Hematopoietic multipotent progenitor cell treated with erythropoietin and hydrocortisone succinate and interleukin-3 and kit ligand, for 4 days (in vitro differentiated cells): ENCODE data around the gene TASP1.
A peak's percentile ranks its signal among the peaks of the same experiment; 100 is the strongest.
"Not testable (repeated sequence)": the region's sequence is repeated elsewhere in the genome, so short reads cannot be mapped to it uniquely, and the experiment has no call there.

Experiments used
- DNase-seq: peaks from one replicate; pipeline ENCODE4 v3.0.0-alpha.2; 2015

TASP1 gene

DNA sequence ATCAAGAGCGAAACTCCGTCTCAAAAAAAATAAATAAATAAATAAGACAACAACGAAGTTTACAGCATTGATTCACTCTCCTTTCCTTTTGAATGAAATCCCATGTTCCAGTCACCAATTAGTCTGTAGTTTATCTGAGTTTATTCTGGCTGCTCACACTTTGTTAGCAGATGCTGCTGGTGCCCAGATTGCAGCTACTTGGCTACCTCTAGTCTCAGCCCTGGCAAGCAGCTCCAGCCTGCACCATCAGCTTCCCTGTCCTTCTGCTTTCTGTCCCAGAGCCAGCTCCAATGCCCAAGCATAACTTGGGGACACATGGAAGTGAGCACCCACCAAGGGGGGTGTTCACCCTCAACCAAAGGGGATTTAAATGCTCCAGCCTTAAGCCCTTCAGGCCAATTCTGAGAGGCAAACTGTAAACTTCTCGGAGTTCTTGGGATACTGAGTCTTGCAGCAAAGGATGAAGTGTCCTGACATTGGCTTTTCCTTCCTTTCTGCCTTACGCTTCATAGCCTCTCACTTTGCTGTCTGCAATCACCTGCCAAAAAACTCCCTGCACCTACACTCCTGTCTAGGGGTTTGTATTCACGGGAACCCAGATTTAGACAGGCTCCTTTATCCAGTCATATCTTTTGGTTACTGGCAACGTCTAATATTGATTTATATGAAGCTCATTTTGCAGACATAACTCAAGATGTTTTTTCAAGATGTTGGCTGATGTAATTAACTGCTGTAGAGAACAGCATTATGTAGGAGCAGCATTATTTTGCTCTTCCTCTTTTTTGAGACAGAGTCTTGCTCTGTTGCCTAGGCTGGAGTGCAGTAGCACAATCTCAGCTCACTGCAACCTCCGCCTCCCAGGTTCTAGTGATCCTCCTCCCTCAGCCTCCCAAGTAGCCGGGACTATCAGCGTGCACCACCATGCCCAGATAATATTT lies 9.8 kb upstream of the TASP1 start:
- DNase-seq, result no peak

DNA sequence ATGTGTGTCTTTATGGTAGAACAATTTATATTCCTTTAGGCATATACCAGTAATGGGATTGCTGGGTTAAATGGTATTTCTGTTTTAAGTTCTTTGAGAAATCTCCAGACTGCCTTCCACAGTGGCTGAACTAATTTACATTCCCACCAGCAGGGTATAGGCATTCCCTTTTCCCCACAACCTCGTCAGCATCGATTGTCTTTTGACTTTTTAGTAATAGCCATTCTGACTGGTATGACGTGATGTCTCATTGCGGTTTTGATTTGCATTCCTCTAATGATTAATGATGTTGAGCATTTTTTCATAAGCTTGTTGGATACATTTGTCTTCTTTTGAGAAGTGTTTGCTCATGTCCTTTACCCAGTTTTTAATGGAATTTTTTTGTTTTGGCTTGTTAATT lies 5.3 kb upstream of the TASP1 start:
- DNase-seq, result no peak

DNA sequence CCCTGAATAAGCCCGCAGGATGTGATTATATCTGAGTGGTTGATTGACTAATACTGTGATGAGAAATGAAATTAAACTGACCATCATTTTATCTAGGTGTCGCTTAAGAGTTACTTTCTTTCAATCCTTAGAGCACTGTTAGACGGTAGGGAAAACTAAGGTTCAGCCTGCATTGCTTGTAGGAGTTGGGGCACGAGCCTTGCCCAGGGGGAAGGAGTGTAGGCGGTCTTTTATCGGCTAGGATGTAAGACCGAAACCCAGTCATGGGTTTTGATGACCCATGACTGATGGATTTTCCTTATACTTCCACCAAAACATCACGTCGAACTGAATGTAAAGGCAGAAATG lies 392 bp upstream of the TASP1 start:
- no peak for DNase-seq

DNA sequence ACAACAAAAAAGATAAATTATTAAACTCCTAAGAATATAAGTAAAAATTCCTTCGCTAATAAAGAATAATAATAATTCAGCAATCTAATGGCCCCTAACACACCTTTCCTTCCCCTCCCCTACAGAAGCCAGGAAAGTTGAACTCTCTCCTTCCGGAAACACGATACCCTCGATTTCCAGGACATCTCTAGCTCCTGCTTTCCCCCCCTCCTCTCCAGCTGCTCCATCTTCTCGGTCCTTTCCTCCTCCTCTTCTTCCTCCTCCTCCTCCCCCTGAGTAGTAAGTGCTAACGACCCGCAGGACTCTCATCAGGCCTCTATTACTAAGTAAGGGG lies 603 bp downstream of the TASP1 start:
- no peak for DNase-seq

DNA sequence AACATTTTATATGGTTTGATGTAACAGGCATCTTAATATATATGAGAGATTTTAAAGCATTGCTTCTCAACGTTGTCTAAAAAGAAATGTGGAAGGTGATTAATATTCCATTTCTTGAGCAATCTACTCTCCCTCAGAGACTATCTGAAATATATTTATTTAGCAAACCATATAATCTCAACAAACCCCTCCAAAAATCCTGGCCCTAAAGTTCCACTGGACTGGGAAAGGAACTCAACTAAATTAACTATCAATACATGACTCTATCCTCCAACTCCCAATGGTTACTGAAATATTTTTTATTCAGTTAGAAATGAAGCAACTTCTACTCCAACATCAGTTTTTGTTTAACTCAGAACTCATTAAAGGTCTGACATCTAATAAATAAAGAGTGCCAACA lies 6.3 kb downstream of the TASP1 start:
- no peak for DNase-seq

DNA sequence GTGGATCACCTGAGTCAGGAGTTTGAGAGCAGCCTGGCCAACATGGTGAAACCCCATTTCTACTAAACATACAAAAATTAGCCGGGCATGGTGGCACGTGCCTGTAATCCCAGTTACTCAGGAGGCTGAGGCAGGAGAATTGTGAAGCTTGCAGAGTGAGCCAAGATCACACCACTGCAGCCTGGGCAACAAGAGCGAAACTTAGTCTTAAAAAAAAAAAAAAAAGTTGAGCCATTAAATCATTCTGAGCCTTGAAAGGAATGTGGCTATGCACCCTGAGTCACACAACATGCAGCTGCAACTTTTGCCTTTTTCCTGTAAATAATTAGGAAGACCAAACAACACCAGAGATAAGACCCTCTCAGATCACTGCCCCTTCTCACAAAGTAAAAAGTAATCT lies 11.2 kb downstream of the TASP1 start:
- not testable (repeated sequence) for DNase-seq

DNA sequence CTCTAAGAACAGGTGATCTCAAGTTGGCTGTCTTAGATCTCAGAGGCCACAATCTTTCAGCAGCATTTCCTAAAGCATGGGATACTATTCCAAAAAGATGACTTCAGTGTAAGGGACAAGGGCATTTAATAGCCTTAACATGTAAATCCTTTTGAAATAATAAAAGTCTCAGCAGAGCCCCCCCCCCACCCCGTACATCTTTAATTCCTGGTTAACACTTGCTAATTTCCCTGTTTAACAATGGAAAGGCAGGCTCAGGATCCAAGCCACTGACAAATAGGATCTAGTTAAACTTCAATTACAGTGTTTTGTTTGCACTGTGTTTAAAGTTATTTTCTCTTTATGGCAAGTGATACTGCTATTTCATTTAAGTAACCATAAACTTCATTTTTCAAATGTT lies 12.0 kb downstream of the TASP1 start:
- no peak for DNase-seq

DNA sequence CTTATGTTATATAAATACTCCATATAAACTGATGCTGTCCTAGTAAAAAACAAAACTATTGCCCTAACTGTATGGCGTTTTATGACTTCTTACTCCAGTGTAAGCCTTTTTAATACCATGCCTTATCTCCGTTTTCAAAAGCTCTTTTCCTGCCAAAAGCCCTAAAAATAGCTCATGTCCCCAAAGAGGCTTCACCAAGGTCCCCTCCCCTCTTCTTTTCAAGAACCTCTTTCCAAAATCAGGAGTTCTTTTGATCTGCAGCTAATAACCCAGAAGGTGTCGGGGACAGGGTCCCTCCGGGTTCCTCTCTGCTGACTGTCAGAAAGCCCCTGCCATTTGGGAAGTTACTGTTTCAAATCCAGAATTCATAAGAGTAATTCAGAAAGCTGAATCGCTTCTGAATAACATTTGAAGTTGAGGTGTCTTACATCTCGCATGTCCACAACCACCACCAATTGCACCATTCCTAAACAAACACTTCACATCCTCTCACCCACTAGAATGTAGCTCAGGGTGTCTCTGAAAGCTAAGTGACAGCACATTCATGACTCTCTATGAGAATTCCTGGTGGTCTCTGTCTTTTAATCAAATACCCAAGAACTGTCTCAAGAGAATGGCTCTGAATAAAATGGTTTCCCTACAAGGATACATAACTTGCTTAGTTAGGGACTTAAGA lies 13.3 kb downstream of the TASP1 start:
- DNase-seq, result no peak

DNA sequence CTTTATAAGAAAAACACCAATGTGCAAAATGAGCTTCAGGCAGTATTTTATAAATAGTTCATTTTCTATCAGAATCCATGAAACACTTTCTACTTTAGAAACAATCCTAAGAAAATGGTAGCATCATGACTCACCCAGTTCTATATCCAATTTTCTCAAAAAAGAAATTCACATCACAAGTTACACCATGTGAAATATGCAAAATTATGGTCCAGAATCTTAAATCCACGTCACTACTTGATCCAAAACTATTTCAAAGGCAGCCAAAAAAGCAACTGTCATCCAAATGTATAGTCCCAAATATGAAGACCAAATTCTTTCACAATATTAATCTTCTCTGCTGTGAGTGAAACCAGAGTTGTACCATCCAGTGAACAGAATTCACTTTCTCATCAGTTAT lies 19.3 kb downstream of the TASP1 start:
- not testable (repeated sequence) for DNase-seq

DNA sequence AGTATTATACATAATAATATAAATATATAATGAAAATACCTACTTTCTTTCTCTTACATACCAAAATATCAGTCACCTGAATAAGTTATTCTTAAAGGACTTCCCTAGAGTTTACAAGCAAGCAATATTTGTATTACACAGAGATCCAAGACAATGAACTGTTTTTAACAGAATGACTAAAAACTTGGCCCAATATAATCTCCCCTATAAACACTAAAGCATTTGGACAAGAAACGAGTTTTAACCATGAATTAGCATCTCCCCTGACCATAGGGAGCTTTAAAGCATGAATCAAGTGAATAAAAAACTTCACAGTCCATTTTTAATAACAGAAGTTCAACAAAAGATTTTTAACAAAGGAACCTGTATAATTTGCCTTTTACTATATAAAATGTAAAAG lies 20.3 kb downstream of the TASP1 start:
- not testable (repeated sequence) for DNase-seq

DNA sequence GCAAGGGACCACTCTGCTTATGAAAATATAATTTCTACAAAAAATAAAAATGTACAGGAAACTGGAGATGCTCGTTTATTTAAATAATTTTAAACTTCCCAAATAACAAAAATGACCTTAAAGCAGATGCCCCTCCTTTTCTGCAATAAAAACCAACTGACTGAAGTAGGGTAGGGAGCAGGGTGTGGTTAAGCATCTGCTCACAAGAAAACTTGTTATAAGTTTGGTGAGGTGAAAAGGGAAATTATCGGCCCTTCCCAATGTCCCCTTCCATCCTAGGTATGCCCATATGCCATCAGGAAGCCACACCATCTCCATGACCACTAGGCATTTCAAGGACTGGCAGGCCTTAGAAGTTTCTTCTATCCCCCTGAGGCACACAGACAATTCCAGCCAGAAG lies 21.1 kb downstream of the TASP1 start:
- not testable (repeated sequence) for DNase-seq

DNA sequence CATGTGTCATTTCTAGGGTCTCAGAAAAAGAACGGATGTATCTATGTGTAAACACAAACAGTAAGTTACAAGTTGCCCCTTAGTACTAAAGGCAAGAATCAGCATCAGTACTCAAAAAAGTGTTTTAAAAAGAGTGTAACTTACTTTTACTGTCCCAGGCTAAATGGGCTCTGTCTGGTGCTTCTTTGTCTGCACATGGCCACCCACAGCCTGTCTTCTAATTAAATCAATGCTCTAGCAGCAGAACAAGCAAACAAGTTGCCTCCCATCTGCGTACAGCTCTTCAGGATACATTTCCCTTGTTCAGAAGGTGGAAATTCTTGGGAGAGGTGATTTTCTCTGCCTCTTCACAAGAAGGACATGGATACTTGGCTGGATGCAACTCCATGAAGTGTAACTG lies 22.0 kb downstream of the TASP1 start:
- DNase-seq, result not testable (repeated sequence)

DNA sequence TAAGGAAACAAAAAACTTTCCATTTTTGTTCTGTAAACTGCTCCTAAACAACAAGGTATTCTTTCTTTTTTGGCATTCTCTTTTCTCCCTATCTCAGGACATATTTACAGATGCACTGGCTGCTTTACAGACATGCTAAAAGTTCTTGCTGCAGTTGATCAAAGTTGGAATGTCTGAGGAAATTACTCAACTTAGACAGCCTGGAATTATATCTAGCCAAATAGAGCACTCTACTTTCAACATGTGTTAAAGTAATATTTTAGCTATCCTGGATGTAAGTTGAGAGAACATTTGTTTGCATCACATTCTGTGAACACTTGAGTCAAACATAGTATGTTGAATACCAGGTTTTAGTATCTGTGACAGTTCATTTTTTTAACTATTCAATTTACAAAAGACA lies 24.8 kb downstream of the TASP1 start:
- DNase-seq, result no peak

DNA sequence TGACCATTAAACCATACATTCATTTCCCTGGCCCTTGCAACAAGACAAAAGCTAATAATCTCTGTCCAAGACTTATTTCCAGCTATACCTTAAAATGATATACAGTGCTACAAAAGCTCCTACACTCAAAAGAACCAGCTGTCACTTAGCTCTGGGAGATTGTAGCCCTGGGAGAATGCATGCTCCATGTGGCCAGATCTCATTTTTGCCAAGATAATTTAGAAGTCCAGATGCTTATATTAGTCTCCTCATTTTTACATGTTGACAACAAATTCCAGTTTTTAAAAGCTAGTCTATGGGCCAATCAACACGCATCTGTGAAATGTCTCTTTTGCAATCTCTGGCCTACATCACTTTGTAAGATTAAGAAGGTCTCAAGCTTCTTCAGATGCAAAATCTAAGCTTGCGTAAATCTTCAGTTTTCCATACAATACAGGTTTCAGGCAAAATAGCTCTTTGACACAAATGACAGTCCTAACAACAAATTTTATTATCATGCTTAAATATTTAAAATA lies 27.1 kb downstream of the TASP1 start:
- DNase-seq, result no peak

DNA sequence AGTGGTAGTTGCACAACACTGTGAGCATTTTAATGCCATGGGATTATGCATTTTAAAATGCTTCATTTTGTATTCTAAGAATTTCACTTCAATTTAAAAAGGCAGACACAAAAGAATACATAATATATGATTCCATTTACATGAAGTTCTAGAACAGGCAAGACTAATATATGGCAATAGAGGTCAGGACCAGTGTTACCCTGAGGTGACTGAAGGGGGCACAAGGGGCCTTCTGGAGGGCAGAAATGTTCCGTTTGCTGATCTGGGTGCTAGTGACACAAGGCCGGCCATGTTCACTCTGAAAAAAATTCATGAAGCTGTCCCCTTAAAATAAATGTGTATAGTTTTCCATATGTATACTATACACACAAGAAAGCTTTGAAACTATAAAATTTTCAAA lies 28.5 kb downstream of the TASP1 start:
- DNase-seq, result peak; percentile 47

DNA sequence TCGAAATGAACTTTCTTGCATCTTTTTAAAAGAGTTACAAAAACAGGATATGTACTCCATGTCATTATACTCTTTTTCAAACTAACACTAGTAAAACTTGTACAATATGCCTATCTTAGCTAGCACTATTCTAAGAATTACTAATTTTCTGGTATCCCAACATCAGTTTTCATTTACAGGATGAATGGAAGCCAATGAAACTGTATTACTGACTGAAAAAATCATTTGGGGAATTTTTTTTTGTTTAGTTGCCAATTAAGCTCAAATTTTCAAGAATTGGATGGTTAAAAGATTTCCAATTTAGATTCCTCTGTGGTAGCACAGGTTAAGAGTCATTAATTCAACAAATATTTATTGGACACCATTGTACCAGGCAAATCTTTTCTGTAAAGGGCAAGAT lies 30.7 kb downstream of the TASP1 start:
- no peak for DNase-seq

DNA sequence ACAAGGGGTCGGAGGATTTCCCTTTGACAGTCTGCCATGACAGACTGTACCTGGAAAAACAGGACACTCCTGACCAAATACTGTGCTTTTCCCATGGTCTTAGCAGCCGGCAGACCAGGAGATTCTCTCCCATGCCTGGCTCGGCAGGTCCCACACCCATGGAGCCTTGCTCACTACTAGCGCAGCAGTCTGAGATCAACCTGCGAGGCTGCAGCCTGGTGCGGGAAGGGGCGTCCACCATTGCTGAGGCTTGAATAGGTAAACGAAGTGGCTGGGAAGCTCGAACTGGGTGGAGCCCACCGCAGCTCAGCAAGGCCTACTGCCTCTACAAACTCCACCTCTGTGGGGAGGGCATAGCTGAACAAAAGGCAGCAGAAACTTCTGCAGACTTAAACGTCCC lies 45.3 kb downstream of the TASP1 start:
- DNase-seq, result not testable (repeated sequence)

DNA sequence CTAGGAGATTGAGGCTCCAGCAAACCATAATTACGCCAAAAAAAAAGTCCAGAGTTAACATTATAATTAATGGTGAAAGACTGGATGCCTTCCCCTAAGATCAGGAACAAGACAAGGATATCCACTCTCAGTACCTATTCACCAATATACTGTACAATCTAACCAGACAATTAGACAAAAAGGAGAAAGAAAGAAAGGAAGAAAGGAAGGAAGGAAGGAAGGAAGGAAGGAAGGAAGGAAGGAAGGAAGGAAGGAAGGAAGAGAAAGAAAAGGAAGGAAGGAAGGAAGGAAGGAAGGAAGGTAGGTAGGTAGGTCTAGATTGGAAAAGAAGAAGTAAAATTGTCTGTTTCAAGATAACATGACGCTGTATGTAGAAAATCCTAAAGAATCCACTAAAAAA lies 50.7 kb downstream of the TASP1 start:
- DNase-seq, result no peak

DNA sequence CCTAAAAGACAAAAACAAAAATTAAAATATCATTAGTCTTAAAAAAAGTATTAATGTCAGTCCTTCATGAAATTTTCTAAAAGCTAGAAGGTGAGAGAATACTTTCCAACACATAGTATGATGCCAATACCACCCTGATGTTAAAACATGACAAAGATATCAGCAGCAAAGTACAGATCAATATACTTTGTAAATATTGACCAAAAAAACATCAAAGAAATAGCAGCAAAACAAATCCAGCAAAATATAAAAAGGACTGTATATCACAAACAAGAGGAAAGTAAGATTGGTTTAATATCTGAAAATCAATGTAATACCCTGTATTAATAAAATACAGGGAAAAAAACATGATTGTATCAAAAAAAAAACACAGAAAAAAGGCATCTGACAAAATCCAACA lies 51.4 kb downstream of the TASP1 start:
- no peak for DNase-seq

DNA sequence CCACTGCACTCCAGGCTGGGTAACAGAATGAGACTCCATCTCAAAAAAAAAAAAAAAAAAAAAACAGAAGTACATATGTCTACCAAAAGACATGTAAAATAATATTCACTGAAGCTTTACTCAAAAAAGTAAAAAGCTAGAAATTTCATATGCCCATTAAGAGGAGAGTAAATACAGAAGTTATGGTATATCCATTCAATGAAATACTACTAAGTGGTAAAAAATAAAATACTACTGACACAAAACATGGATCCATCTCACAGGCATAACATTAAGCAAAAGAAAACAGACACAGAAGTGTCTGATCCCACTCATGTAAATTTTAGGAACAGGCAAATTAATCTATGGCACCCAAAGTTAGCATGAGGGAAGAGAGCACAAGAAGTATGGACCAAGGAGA lies 52.6 kb downstream of the TASP1 start:
- no peak for DNase-seq

DNA sequence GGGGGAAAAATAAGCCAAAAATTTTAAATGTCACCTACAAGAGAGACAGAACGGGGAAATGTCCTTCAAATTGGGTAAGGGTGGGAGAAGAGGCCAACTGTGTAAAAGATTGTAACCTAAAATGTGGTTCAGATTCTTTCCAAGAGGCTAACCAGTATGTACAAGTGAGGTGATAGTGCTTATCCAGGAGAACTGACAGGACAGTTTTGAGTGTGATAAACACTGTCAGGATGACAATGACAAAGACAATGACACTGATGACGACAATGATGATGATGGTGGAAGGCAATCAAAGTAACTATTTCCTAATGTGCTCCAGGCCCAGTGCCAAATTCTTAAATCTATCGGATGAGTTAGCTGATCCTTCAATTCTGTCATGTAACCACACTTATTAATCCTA lies 57.3 kb downstream of the TASP1 start:
- no peak for DNase-seq

DNA sequence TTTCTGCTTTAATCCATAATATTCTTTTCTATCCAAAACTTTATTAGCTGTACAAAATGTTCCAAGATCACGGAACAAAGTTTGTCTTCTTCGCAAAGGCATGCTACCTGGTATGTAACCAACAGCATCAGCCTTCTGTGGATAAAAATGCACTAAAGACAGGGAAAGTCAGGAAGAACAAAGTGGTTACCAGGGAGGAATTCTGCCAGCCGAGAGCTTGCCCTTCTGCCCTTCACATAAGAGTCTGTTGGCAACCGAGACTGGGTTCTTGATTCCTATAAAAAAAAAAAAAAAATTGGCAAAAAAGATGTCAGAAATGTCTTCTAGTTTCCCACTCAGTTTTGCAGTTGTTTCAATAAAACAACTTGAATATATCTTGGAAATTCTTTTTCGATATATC lies 58.0 kb downstream of the TASP1 start:
- no peak for DNase-seq

DNA sequence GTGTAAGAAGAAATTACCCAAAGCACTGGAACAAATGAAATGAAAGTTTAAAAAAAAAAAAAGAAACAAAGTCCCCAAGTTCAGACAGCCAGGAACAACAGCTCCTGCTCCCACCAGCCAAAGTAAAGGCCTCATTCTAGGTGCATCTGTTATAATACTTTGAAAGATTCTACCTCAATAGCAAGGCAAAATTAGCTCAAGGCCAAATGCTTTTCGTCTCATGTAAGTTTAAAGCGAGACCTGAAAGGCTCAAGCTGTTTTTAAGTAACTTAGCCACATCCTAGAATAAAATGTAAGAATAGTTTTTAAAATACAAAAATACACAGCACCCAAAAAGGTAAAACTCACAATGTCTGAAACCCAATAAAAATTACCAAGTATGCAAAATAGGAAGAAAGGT lies 64.7 kb downstream of the TASP1 start:
- DNase-seq, result no peak

DNA sequence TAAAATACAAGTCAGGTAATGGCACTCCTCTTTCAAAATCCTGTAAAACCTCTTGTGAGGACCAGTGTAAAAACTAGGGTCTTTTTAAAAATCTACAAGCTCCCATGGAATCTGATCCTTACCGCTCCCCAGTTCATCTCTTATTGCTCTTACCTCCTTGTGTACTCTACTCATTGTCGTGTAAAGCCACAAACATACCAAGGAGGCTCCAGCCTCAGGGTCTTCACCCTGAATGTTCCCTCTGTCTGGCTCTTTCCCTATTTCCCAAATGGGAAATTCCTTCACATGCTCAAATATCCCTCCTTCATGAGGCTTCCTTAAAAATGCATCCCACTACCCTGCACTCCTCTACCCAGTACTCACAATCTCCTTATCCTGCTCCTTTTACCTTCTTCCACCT lies 67.1 kb downstream of the TASP1 start:
- no peak for DNase-seq

DNA sequence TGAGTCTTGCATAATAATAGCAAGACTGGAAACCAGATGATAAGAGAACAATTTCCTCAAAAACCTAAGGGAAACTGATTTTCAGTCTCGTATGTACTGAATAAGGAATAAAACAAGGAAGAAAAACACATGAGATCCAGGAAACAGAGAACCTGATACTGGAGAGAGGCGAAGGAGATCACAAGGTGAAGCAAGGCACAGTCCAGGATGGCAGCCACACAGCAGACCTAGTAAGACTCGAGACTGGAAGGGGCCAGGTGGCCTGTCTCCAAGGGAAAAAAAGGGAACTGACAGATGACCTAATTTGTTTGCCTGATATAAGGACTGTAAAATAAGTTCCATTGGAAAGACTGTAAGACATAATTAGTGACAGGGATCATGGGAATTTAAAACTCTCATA lies 71.1 kb downstream of the TASP1 start:
- DNase-seq, result no peak
